OCI-LY1 (cell line): ENCODE results near the gene IAH1.

Experiments used
- H2AFZ ChIP-seq: fragments of 200-600 bp; sonication (generic), shearing (Covaris generic); 2 replicates; pipeline ENCODE4 v1.6.0; 2014; ENCODE audit warnings: antibody characterized with exemption, mild to moderate bottlenecking, low read length
- H3F3A ChIP-seq: fragments of 200-600 bp; sonication (generic), shearing (Covaris generic); 2 replicates; pipeline ENCODE4 v1.6.0; 2014; ENCODE audit warnings: mild to moderate bottlenecking, antibody characterized with exemption, low read length, moderate library complexity; ENCODE audit not compliant: insufficient read depth
- H3K27ac ChIP-seq: fragments of 200-600 bp; sonication (generic); 2 replicates; pipeline ENCODE4 v1.5.1; 2014; ENCODE audit warnings: low read length, mixed run types, mild to moderate bottlenecking, low read depth; ENCODE audit not compliant: poor library complexity, severe bottlenecking
- H3K27me3 ChIP-seq: fragments of 200-600 bp; sonication (generic); 2 replicates; pipeline ENCODE4 v1.6.0; 2014; ENCODE audit warnings: antibody characterized with exemption, mild to moderate bottlenecking, low read length, moderate library complexity; ENCODE audit not compliant: insufficient read depth
- H3K36me3 ChIP-seq: fragments of 200-600 bp; sonication (generic); 2 replicates; pipeline ENCODE4 v1.6.1; 2014; ENCODE audit warnings: mild to moderate bottlenecking, antibody characterized with exemption, low read length, moderate library complexity, mixed read lengths; ENCODE audit not compliant: insufficient read depth
- H3K4me1 ChIP-seq: fragments of 200-600 bp; sonication (generic); 2 replicates; pipeline ENCODE4 v1.5.1; 2014; ENCODE audit warnings: mild to moderate bottlenecking, low read length, moderate library complexity; ENCODE audit not compliant: insufficient read depth, severe bottlenecking
- H3K4me2 ChIP-seq: fragments of 200-600 bp; sonication (generic), shearing (Covaris generic); 2 replicates; pipeline ENCODE4 v1.6.1; 2014; ENCODE audit warnings: low read length
- H3K4me3 ChIP-seq: fragments of 200-600 bp; sonication (generic); 2 replicates; pipeline ENCODE4 v1.5.1; 2014; ENCODE audit warnings: low read length, low read depth, mild to moderate bottlenecking, mixed read lengths; ENCODE audit not compliant: poor library complexity, severe bottlenecking
- H3K79me2 ChIP-seq: fragments of 200-600 bp; shearing (Covaris generic); 2 replicates; pipeline ENCODE4 v1.6.1; 2016; ENCODE audit warnings: mixed run types, low read length, mixed read lengths; ENCODE audit not compliant: insufficient read depth
- H3K9ac ChIP-seq: fragments of 200-600 bp; sonication (generic), shearing (Covaris generic); 2 replicates; pipeline ENCODE4 v1.6.1; 2014; ENCODE audit warnings: mild to moderate bottlenecking, low read length, mixed read lengths
- H3K9me2 ChIP-seq: fragments of 200-600 bp; sonication (generic), shearing (Covaris generic); 2 replicates; pipeline ENCODE4 v1.6.1; 2014; ENCODE audit warnings: low read depth, mild to moderate bottlenecking, low read length, mixed read lengths
- H3K9me3 ChIP-seq: fragments of 200-600 bp; shearing (Covaris generic); 2 replicates; pipeline ENCODE4 v1.6.1; 2014; ENCODE audit warnings: low read length, mixed read lengths
- H4K20me1 ChIP-seq: fragments of 200-600 bp; sonication (generic), shearing (Covaris generic); 2 replicates; pipeline ENCODE4 v1.6.0; 2016; ENCODE audit warnings: mild to moderate bottlenecking, low read length; ENCODE audit not compliant: insufficient read depth
- EZH2 ChIP-seq: fragments of 200-600 bp; sonication (generic), shearing (Covaris generic); IDR thresholded peaks from 2 replicates; pipeline ENCODE4 v1.8.0; 2017; ENCODE audit warnings: borderline replicate concordance, mixed run types, mild to moderate bottlenecking, antibody characterized with exemption, low read length, moderate library complexity, mixed read lengths
- TF ChIP-seq, protein P1 (sequence below): fragments of 200-600 bp; sonication (generic), shearing (Covaris generic); IDR thresholded peaks from 2 replicates; pipeline ENCODE4 v1.5.1; 2017; ENCODE audit warnings: mild to moderate bottlenecking, antibody characterized with exemption, low read length, moderate library complexity, mixed read lengths

IAH1 gene

DNA sequence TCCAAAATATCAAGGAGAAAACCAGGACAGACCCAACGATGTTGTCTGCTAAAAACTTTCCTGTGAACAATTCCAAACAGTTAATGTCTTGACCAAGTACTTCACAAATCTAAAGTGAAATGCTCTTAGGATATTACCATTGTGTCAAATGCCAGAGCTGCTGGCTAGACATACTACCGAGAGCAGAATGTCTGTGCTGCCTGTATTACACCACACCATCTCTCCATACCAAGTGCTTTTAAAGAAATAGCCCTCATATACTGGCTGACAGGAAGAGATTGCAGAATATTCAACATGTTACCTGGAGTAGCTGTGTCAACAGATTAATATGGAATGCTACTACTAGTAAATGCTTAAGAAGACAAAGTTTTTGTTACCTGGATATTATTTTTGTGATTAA, 18.6 kb downstream of the IAH1 start:
- no peak overlapping the region for H3K4me3 ChIP-seq
- TF ChIP-seq, protein P1, sequence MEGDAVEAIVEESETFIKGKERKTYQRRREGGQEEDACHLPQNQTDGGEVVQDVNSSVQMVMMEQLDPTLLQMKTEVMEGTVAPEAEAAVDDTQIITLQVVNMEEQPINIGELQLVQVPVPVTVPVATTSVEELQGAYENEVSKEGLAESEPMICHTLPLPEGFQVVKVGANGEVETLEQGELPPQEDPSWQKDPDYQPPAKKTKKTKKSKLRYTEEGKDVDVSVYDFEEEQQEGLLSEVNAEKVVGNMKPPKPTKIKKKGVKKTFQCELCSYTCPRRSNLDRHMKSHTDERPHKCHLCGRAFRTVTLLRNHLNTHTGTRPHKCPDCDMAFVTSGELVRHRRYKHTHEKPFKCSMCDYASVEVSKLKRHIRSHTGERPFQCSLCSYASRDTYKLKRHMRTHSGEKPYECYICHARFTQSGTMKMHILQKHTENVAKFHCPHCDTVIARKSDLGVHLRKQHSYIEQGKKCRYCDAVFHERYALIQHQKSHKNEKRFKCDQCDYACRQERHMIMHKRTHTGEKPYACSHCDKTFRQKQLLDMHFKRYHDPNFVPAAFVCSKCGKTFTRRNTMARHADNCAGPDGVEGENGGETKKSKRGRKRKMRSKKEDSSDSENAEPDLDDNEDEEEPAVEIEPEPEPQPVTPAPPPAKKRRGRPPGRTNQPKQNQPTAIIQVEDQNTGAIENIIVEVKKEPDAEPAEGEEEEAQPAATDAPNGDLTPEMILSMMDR, result no peak
- no peak for TF ChIP-seq EZH2
- no peaks in the 10 kb centered on the region for H3K9me3 ChIP-seq
- H3K4me1 ChIP-seq, result no peaks in the 10 kb centered on the region
- H3K9ac ChIP-seq, result no peak overlapping the region
- H4K20me1 ChIP-seq, result no peaks in the 10 kb centered on the region
- H3K79me2 ChIP-seq, result no peaks in the 10 kb centered on the region
- H3K9me2 ChIP-seq, result no peaks in the 10 kb centered on the region
- no peak overlapping the region for H2AFZ ChIP-seq
- no peaks in the 10 kb centered on the region for H3K27me3 ChIP-seq
- no peaks in the 10 kb centered on the region for H3F3A ChIP-seq
- H3K36me3 ChIP-seq, result peaks cover 94% of the 10 kb centered on the region
- H3K4me2 ChIP-seq, result no peak overlapping the region
- no peak overlapping the region for H3K27ac ChIP-seq

DNA sequence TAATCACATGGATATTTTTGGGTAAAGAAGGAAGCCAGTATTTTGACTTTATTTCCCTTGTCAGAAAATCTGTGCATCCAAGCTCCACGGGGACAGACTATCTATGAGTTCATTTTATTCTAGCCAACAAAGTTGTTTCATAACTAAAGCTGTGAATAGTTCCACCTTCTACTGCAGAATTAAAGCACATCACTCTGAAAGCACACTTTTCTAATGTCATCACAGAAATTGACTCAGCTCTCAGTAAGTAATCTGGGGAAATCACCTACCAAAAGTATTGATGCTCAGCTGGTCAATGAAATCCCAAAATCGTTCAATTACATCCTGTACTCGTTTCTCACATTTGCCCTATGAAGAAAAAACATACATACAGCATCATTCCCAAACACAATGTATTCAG, 19.1 kb downstream of the IAH1 start:
- H3F3A ChIP-seq, result no peaks in the 10 kb centered on the region
- no peaks in the 10 kb centered on the region for H3K9me3 ChIP-seq
- no peak overlapping the region for H3K27ac ChIP-seq
- no peak overlapping the region for H3K9ac ChIP-seq
- H4K20me1 ChIP-seq, result no peaks in the 10 kb centered on the region
- TF ChIP-seq, protein P1, result no peak
- TF ChIP-seq EZH2, result no peak
- H3K4me1 ChIP-seq, result no peaks in the 10 kb centered on the region
- H3K4me2 ChIP-seq, result no peak overlapping the region
- no peaks in the 10 kb centered on the region for H3K9me2 ChIP-seq
- H3K4me3 ChIP-seq, result no peak overlapping the region
- no peaks in the 10 kb centered on the region for H3K79me2 ChIP-seq
- H3K36me3 ChIP-seq, result peaks cover 94% of the 10 kb centered on the region
- no peaks in the 10 kb centered on the region for H3K27me3 ChIP-seq
- no peak overlapping the region for H2AFZ ChIP-seq

DNA sequence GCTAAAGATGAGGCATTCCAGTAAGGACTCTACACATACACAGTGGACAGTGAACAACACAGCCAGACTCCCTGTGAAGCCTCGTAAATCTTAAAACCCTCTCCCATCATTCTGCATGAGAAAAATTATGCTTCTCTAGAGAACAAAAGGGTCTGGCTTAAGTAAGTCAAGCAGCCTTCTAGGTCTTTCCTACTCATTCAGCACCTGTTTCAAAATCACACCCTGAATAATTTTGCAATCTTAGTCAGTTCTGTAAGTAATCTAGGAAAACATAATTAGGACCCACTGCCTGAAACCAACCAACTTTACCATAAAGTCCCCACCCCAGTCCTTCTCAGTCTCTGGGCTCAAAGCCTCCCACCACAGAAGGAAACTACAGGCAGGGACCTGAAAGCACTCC, 19.7 kb downstream of the IAH1 start:
- H3K79me2 ChIP-seq, result no peaks in the 10 kb centered on the region
- TF ChIP-seq, protein P1, result no peak
- TF ChIP-seq EZH2, result no peak
- H3K9ac ChIP-seq, result no peak overlapping the region
- H3F3A ChIP-seq, result no peaks in the 10 kb centered on the region
- H3K27me3 ChIP-seq, result no peaks in the 10 kb centered on the region
- H2AFZ ChIP-seq, result no peak overlapping the region
- H3K4me3 ChIP-seq, result no peak overlapping the region
- no peaks in the 10 kb centered on the region for H3K9me3 ChIP-seq
- H3K36me3 ChIP-seq, result peaks cover 94% of the 10 kb centered on the region
- no peaks in the 10 kb centered on the region for H3K4me1 ChIP-seq
- H4K20me1 ChIP-seq, result no peaks in the 10 kb centered on the region
- H3K9me2 ChIP-seq, result no peaks in the 10 kb centered on the region
- H3K4me2 ChIP-seq, result no peak overlapping the region
- H3K27ac ChIP-seq, result no peak overlapping the region
